ENCODE measurements around the gene APOBEC3A. TPM values are rescaled to one million over a fixed set of nuclear protein-coding genes. Genes with fewer than 3 reads are reported as not detected.
"Not testable (repeated sequence)": the region's sequence is repeated elsewhere in the genome, so short reads cannot be mapped to it uniquely, and the experiment has no call there.

Gene APOBEC3A
- total RNA-seq, 1 donor from 2014 or later = not detected

- Mint-ChIP-seq H3K27ac (ENCODE audit: unreplicated experiment) (no peak overlapping the region), H3K9me3 (peaks cover 3% of the 10 kb centered on the region), H3K36me3 (ENCODE audit: low read depth) (peaks cover 6% of the 10 kb centered on the region), H3K27me3 (ENCODE audit: low read depth) (peaks cover 6% of the 10 kb centered on the region), H3K4me1 (peaks cover 17% of the 10 kb centered on the region), H3K4me3 (peak overlapping the region; percentile 31)
- TF ChIP-seq CTCF (conservative IDR thresholded peaks at IDR 0.05) = peak; percentile 55
- no peak for DNase-seq (ENCODE audit: low read depth, low spot score)
Observed at GRCh38 chr22:38981005-38981991, 23.9 kb downstream of the APOBEC3A start.

- no peak for TF ChIP-seq CTCF (conservative IDR thresholded peaks at IDR 0.05)
- peak; percentile 32 for DNase-seq (ENCODE audit: low read depth, low spot score)
- H3K9me3 Mint-ChIP-seq = no peaks in the 10 kb centered on the region
- peak within 1 kb of the TSS; percentile 65 for H3K4me3 Mint-ChIP-seq
- peaks cover 17% of the 10 kb centered on the region for H3K4me1 Mint-ChIP-seq
- H3K36me3 Mint-ChIP-seq (ENCODE audit: low read depth) = peaks cover 4% of the 10 kb centered on the region
- H3K27me3 Mint-ChIP-seq (ENCODE audit: low read depth) = peaks cover 6% of the 10 kb centered on the region
- peak within 1 kb of the TSS; percentile 88 for H3K27ac Mint-ChIP-seq (ENCODE audit: unreplicated experiment)
Observed at GRCh38 chr22:38981992-38982927, 24.9 kb downstream of the APOBEC3A start, which contains the start of gene APOBEC3B. Gene APOBEC3B (plus strand): TSS chr22:38982347. CDS start chr22:38982454, 107 bp downstream.

- Mint-ChIP-seq H3K4me3 (no peak overlapping the region), H3K27me3 (ENCODE audit: low read depth) (peaks cover 2% of the 10 kb centered on the region), H3K27ac (ENCODE audit: unreplicated experiment) (no peak overlapping the region), H3K4me1 (peaks cover 17% of the 10 kb centered on the region), H3K36me3 (ENCODE audit: low read depth) (peaks cover 4% of the 10 kb centered on the region), H3K9me3 (no peaks in the 10 kb centered on the region)
- DNase-seq (ENCODE audit: low read depth, low spot score) = no peak
- no peak for TF ChIP-seq CTCF (conservative IDR thresholded peaks at IDR 0.05)
Observed at GRCh38 chr22:38984224-38984623, 26.8 kb downstream of the APOBEC3A start.

GRCh38 chr22:38984784-38985757, 27.7 kb downstream of the APOBEC3A start:
- not testable (repeated sequence) for DNase-seq (ENCODE audit: low read depth, low spot score); H3K9me3 Mint-ChIP-seq; H3K36me3 Mint-ChIP-seq (ENCODE audit: low read depth); H3K27me3 Mint-ChIP-seq (ENCODE audit: low read depth); H3K4me3 Mint-ChIP-seq; H3K27ac Mint-ChIP-seq (ENCODE audit: unreplicated experiment)
- H3K4me1 Mint-ChIP-seq = peaks cover 17% of the 10 kb centered on the region

GRCh38 chr22:38986629-38987028, 29.2 kb downstream of the APOBEC3A start:
- Mint-ChIP-seq H3K27me3 (ENCODE audit: low read depth) (no peaks in the 10 kb centered on the region), H3K9me3 (no peaks in the 10 kb centered on the region), H3K4me3 (no peak overlapping the region), H3K36me3 (ENCODE audit: low read depth) (peaks cover 4% of the 10 kb centered on the region), H3K27ac (ENCODE audit: unreplicated experiment) (peak overlapping the region; percentile 43), H3K4me1 (peaks cover 12% of the 10 kb centered on the region)
- DNase-seq (ENCODE audit: low read depth, low spot score) = no peak
- TF ChIP-seq CTCF (conservative IDR thresholded peaks at IDR 0.05) = no peak
